ES-I3 (cell line): Measurements from ENCODE around the gene EIF4G3.
"Not testable (repeated sequence)": the region's sequence is repeated elsewhere in the genome, so short reads cannot be mapped to it uniquely, and the experiment has no call there.

Experiments used
- H3K36me3 ChIP-seq: 2 replicates; pipeline ENCODE4 v1.6.1; 2013; ENCODE audit warnings: mild to moderate bottlenecking, low read length, control low read depth, moderate library complexity; ENCODE audit not compliant: insufficient read depth
- H3K4me1 ChIP-seq: 2 replicates; pipeline ENCODE4 v1.6.1; 2013; ENCODE audit warnings: mild to moderate bottlenecking, control low read depth, low read length; ENCODE audit not compliant: insufficient read depth
- H3K9ac ChIP-seq: 2 replicates; pipeline ENCODE4 v1.6.1; 2013; ENCODE audit warnings: low read depth, mild to moderate bottlenecking, low read length, moderate library complexity
- H3K9me3 ChIP-seq: 2 replicates; pipeline ENCODE4 v1.6.1; 2013; ENCODE audit warnings: mild to moderate bottlenecking, low read length, moderate library complexity; ENCODE audit not compliant: control insufficient read depth, insufficient read depth

Gene EIF4G3

GRCh38 chr1:21174230-21174629 is 2.5 kb downstream of the EIF4G3 start:
- H3K9me3 ChIP-seq, result no peaks in the 10 kb centered on the region
- no peaks in the 10 kb centered on the region for H3K4me1 ChIP-seq
- H3K9ac ChIP-seq, result peak overlapping the region; percentile 79; the same call in 1 of the 2 replicates
- H3K36me3 ChIP-seq, result no peaks in the 10 kb centered on the region

- H3K4me1 ChIP-seq, H3K36me3 ChIP-seq, H3K9me3 ChIP-seq, H3K9ac ChIP-seq: not testable (repeated sequence)
Observed at GRCh38 chr1:21173096-21173495, 3.6 kb downstream of the EIF4G3 start.

GRCh38 chr1:21170837-21171236 is 5.9 kb downstream of the EIF4G3 start:
- H3K9ac ChIP-seq, H3K9me3 ChIP-seq, H3K4me1 ChIP-seq, H3K36me3 ChIP-seq: not testable (repeated sequence)

GRCh38 chr1:21168444-21168843 is 8.3 kb downstream of the EIF4G3 start:
- Histone ChIP-seq H3K36me3 (no peaks in the 10 kb centered on the region; the same call in 1 of the 2 replicates), H3K4me1 (no peaks in the 10 kb centered on the region), H3K9ac (no peak overlapping the region), H3K9me3 (no peaks in the 10 kb centered on the region)

- no peaks in the 10 kb centered on the region; the same call in 1 of the 2 replicates for H3K36me3 ChIP-seq
- H3K9me3 ChIP-seq, result no peaks in the 10 kb centered on the region
- H3K4me1 ChIP-seq, result no peaks in the 10 kb centered on the region
- no peak overlapping the region for H3K9ac ChIP-seq
Observed at GRCh38 chr1:21165646-21166045, 11.1 kb downstream of the EIF4G3 start.

- Histone ChIP-seq H3K4me1 (no peaks in the 10 kb centered on the region), H3K9ac (no peak overlapping the region), H3K36me3 (no peaks in the 10 kb centered on the region; the same call in 1 of the 2 replicates), H3K9me3 (no peaks in the 10 kb centered on the region)
Observed at GRCh38 chr1:21165076-21165475, 11.6 kb downstream of the EIF4G3 start.

GRCh38 chr1:21164266-21164665 is 12.4 kb downstream of the EIF4G3 start:
- Histone ChIP-seq H3K4me1 (no peaks in the 10 kb centered on the region), H3K9me3 (no peaks in the 10 kb centered on the region), H3K9ac (no peak overlapping the region), H3K36me3 (no peaks in the 10 kb centered on the region; the same call in 1 of the 2 replicates)

GRCh38 chr1:21162740-21163464 is 13.8 kb downstream of the EIF4G3 start:
- H3K9ac ChIP-seq, result no peak overlapping the region
- no peaks in the 10 kb centered on the region; the same call in 1 of the 2 replicates for H3K36me3 ChIP-seq
- H3K4me1 ChIP-seq, result no peaks in the 10 kb centered on the region
- no peaks in the 10 kb centered on the region for H3K9me3 ChIP-seq

GRCh38 chr1:21161842-21162241 is 14.9 kb downstream of the EIF4G3 start:
- no peaks in the 10 kb centered on the region; the same call in 1 of the 2 replicates for H3K36me3 ChIP-seq
- no peaks in the 10 kb centered on the region for H3K4me1 ChIP-seq
- no peaks in the 10 kb centered on the region for H3K9me3 ChIP-seq
- H3K9ac ChIP-seq, result no peak overlapping the region

GRCh38 chr1:21160263-21160796 is 16.4 kb downstream of the EIF4G3 start:
- no peaks in the 10 kb centered on the region for H3K9me3 ChIP-seq
- H3K9ac ChIP-seq, result no peak overlapping the region
- H3K4me1 ChIP-seq, result no peaks in the 10 kb centered on the region
- no peaks in the 10 kb centered on the region; the same call in 1 of the 2 replicates for H3K36me3 ChIP-seq

- Histone ChIP-seq H3K4me1 (peaks cover 5% of the 10 kb centered on the region; the same call in 1 of the 2 replicates), H3K9ac (no peak overlapping the region), H3K36me3 (no peaks in the 10 kb centered on the region; the same call in 1 of the 2 replicates), H3K9me3 (no peaks in the 10 kb centered on the region)
Observed at GRCh38 chr1:21157868-21158267, 18.8 kb downstream of the EIF4G3 start.

- Histone ChIP-seq H3K9ac (no peak overlapping the region), H3K36me3 (no peaks in the 10 kb centered on the region; the same call in 1 of the 2 replicates), H3K9me3 (no peaks in the 10 kb centered on the region), H3K4me1 (peaks cover 9% of the 10 kb centered on the region; the same call in 1 of the 2 replicates)
Observed at GRCh38 chr1:21157054-21157453, 19.6 kb downstream of the EIF4G3 start.

- Histone ChIP-seq H3K9ac (no peak overlapping the region), H3K9me3 (no peaks in the 10 kb centered on the region), H3K4me1 (peaks cover 9% of the 10 kb centered on the region; the same call in 1 of the 2 replicates), H3K36me3 (no peaks in the 10 kb centered on the region; the same call in 1 of the 2 replicates)
Observed at GRCh38 chr1:21156019-21156418, 20.7 kb downstream of the EIF4G3 start.

GRCh38 chr1:21154717-21155116 is 22.0 kb downstream of the EIF4G3 start:
- Histone ChIP-seq H3K36me3 (no peaks in the 10 kb centered on the region; the same call in 1 of the 2 replicates), H3K9ac (no peak overlapping the region), H3K4me1 (peaks cover 9% of the 10 kb centered on the region; the same call in 1 of the 2 replicates), H3K9me3 (no peaks in the 10 kb centered on the region)

- no peak overlapping the region; the same call in 1 of the 2 replicates for H3K9ac ChIP-seq
- no peaks in the 10 kb centered on the region; the same call in 1 of the 2 replicates for H3K36me3 ChIP-seq
- H3K9me3 ChIP-seq, result no peaks in the 10 kb centered on the region
- H3K4me1 ChIP-seq, result peaks cover 9% of the 10 kb centered on the region; the same call in 1 of the 2 replicates
Observed at GRCh38 chr1:21153388-21153787, 23.3 kb downstream of the EIF4G3 start.
